ENCODE measurements around the gene KCNRG.

KCNRG gene

GRCh38 chr13:49976314-49977258 lies 38.7 kb upstream of the KCNRG start:
- Histone ChIP-seq H3K27ac (no peak overlapping the region), H3K9ac (no peak overlapping the region), H3K9me3 (ENCODE audit: control insufficient read depth, low read length) (no peaks in the 10 kb centered on the region)

GRCh38 chr13:49977992-49978391 lies 37.3 kb upstream of the KCNRG start:
- Histone ChIP-seq H3K4me1 (peaks cover 3% of the 10 kb centered on the region), H3K4me3 (ENCODE audit: low read depth, low read length) (no peak overlapping the region), H3K36me3 (ENCODE audit: control insufficient read depth, insufficient read depth, low read length) (no peaks in the 10 kb centered on the region), H3K27ac (no peak overlapping the region), H3K27me3 (ENCODE audit: control insufficient read depth, insufficient read depth, low read length) (no peaks in the 10 kb centered on the region), H3K9ac (no peak overlapping the region), H3K9me3 (ENCODE audit: control insufficient read depth, low read length) (no peaks in the 10 kb centered on the region), H2AFZ (no peak overlapping the region), H3K79me2 (no peaks in the 10 kb centered on the region), H3K4me2 (ENCODE audit: low read length) (no peak overlapping the region)
- TF ChIP-seq CTCF (IDR thresholded peaks at IDR 0.05), result no peak

More at GRCh38 chr13:49976314-49977258, 38.7 kb upstream of the KCNRG start:
- no peak overlapping the region for H2AFZ ChIP-seq
- H3K36me3 ChIP-seq (ENCODE audit: control insufficient read depth, insufficient read depth, low read length), result no peaks in the 10 kb centered on the region
- H3K4me3 ChIP-seq (ENCODE audit: low read depth, low read length), result no peak overlapping the region
- no peaks in the 10 kb centered on the region for H3K27me3 ChIP-seq (ENCODE audit: control insufficient read depth, insufficient read depth, low read length)
- H3K4me1 ChIP-seq, result peaks cover 3% of the 10 kb centered on the region
- TF ChIP-seq CTCF (IDR thresholded peaks at IDR 0.05), result peak; percentile 75
- H3K79me2 ChIP-seq, result no peaks in the 10 kb centered on the region
- H3K4me2 ChIP-seq (ENCODE audit: low read length), result no peak overlapping the region

- Histone ChIP-seq H3K9ac (no peak overlapping the region), H3K9me3 (ENCODE audit: control insufficient read depth, low read length) (no peaks in the 10 kb centered on the region)
Observed at GRCh38 chr13:49980266-49980665, 35.0 kb upstream of the KCNRG start.

GRCh38 chr13:49985129-49985528 lies 30.1 kb upstream of the KCNRG start:
- Histone ChIP-seq H3K79me2 (no peaks in the 10 kb centered on the region), H2AFZ (no peak overlapping the region), H3K4me1 (peaks cover 10% of the 10 kb centered on the region), H3K4me3 (ENCODE audit: low read depth, low read length) (peak overlapping the region; percentile 23), H3K27me3 (ENCODE audit: control insufficient read depth, insufficient read depth, low read length) (no peaks in the 10 kb centered on the region), H3K9ac (no peak overlapping the region), H3K9me3 (ENCODE audit: control insufficient read depth, low read length) (no peaks in the 10 kb centered on the region), H3K27ac (peak overlapping the region; percentile 70), H3K36me3 (ENCODE audit: control insufficient read depth, insufficient read depth, low read length) (no peaks in the 10 kb centered on the region), H3K4me2 (ENCODE audit: low read length) (peak overlapping the region; percentile 69)
- TF ChIP-seq CTCF (IDR thresholded peaks at IDR 0.05), result peak; percentile 8

More at GRCh38 chr13:49980266-49980665, 35.0 kb upstream of the KCNRG start:
- Histone ChIP-seq H3K27me3 (ENCODE audit: control insufficient read depth, insufficient read depth, low read length) (no peaks in the 10 kb centered on the region), H3K4me3 (ENCODE audit: low read depth, low read length) (no peak overlapping the region), H3K36me3 (ENCODE audit: control insufficient read depth, insufficient read depth, low read length) (no peaks in the 10 kb centered on the region), H3K4me2 (ENCODE audit: low read length) (no peak overlapping the region), H3K27ac (no peak overlapping the region), H2AFZ (no peak overlapping the region), H3K4me1 (peaks cover 6% of the 10 kb centered on the region), H3K79me2 (no peaks in the 10 kb centered on the region)
- TF ChIP-seq CTCF (IDR thresholded peaks at IDR 0.05), result no peak
